Common myeloid progenitor, CD34-positive (primary cell): ENCODE data around the gene GTF2IRD1.

Experiments
- CTCF ChIA-PET: fragments of 350-600 bp; sonication (Branson Sonifier 250); formaldehyde crosslinking; loops from one replicate; lab custom pipeline; 2021; ENCODE audit warnings: antibody characterized with exemption; lab: Charles Lee
- POLR2A ChIA-PET: fragments of 350-600 bp; sonication (Branson Sonifier 250); formaldehyde crosslinking; loops from one replicate; lab custom pipeline; 2021; ENCODE audit warnings: antibody characterized with exemption; lab: Charles Lee
- DNase-seq, 3 donors: peaks; one replicate each; pipeline versions ENCODE4 v3.0.0 to v3.0.0-alpha.2; 2013
- H3K27ac ChIP-seq, 2 experiments: 1 replicate in 1 of 2; 2 replicates in 1 of 2; pipeline ENCODE4 v1.7.0; 2013; ENCODE audit warnings: inconsistent platforms in 2 of 2, low read length in 2 of 2, mild to moderate bottlenecking in 2 of 2, low read depth in 1 of 2, moderate library complexity in 1 of 2; ENCODE audit not compliant: severe bottlenecking in 2 of 2, insufficient read depth in 1 of 2, poor library complexity in 1 of 2
- H3K27me3 ChIP-seq, 5 experiments: replicated peaks in 2 of 5; 1 replicate in 3 of 5; 2 replicates in 2 of 5; pipeline versions ENCODE4 v1.6.1 to v1.7.0; 2013; ENCODE audit warnings: low read length in 4 of 5, mild to moderate bottlenecking in 2 of 5, moderate library complexity in 2 of 5, inconsistent platforms in 1 of 5; ENCODE audit not compliant: insufficient read depth in 5 of 5, control insufficient read depth in 4 of 5
- H3K36me3 ChIP-seq, 4 experiments: 1 replicate in 2 of 4; 2 replicates in 2 of 4; pipeline versions ENCODE4 v1.6.1 to v1.7.0; 2013; ENCODE audit warnings: low read length in 3 of 4, control low read depth in 1 of 4, mild to moderate bottlenecking in 1 of 4; ENCODE audit not compliant: control insufficient read depth in 4 of 4, insufficient read depth in 4 of 4
- H3K4me1 ChIP-seq, 4 experiments: 1 replicate in 3 of 4; 2 replicates in 1 of 4; pipeline versions ENCODE4 v1.6.1 to v1.7.1; 2013; ENCODE audit warnings: low read length in 3 of 4, mild to moderate bottlenecking in 3 of 4, control low read depth in 1 of 4, inconsistent platforms in 1 of 4, moderate library complexity in 1 of 4; ENCODE audit not compliant: control insufficient read depth in 4 of 4, insufficient read depth in 4 of 4; ENCODE audit errors: control extremely low read depth in 1 of 4
- H3K4me3 ChIP-seq, 7 experiments: 1 replicate in 4 of 7; 2 replicates in 3 of 7; pipeline versions ENCODE4 v1.5.1 to v1.7.0; 2013; ENCODE audit warnings: mild to moderate bottlenecking in 7 of 7, low read length in 6 of 7, moderate library complexity in 6 of 7, inconsistent platforms in 2 of 7, low read depth in 2 of 7, control low read depth in 1 of 7; ENCODE audit not compliant: insufficient read depth in 4 of 7, control insufficient read depth in 1 of 7; ENCODE audit errors: extremely low read depth in 1 of 7
- H3K9me3 ChIP-seq, 5 experiments: 1 replicate in 4 of 5; 2 replicates in 1 of 5; pipeline versions ENCODE4 v1.6.1 to v1.7.1; 2013; ENCODE audit warnings: low read length in 4 of 5, mild to moderate bottlenecking in 2 of 5, inconsistent platforms in 1 of 5, low read depth in 1 of 5, moderate library complexity in 1 of 5; ENCODE audit not compliant: control insufficient read depth in 4 of 5, insufficient read depth in 2 of 5; ENCODE audit errors: control extremely low read depth in 1 of 5
- WGBS: methylation state at CpG from one replicate; pipeline ENCODE4 v1.1.5; 2013; ENCODE audit not compliant: insufficient coverage; 5-methylcytosine and 5-hydroxymethylcytosine counted together

GTF2IRD1 gene

DNA sequence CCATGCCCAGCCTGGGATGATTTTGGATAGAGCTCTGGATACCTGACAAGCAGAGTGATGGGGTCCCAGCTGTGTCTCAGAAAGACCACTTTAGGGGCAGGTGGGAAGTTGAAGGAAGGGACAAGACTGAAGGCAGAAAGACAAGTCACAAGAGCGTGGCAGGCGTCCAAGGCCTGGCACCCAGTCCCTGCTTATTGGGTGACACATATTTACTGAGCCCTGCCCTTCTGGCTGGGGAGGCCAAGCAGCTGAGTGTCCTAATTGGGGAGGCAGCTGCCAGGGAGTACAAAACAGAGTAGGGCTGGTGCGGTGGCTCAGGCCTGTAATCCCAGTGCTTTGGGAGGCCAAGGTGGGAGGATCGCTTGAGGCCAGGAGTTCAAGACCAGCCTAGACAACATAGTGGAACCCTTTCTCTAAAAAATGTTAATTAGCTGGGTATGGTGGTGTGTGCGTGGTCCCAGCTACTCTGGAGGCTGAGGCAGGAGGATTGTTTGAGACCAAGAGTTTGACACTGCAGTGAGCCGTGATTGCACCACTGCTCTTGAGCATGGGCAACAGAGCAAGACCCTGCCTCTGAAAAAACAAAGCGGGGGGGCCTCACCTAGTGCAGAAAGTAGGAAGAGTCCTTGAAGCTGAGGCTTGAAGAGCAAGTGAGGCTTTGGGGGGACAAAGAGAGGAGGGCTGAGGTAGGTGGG lies 150.8 kb downstream of the GTF2IRD1 start:
- CTCF ChIA-PET: interaction anchor here (1.2 to 1.5 kb wide), 2 partner anchors 8 to 21 kb away, joined by 3 to 7 read pairs; no protein-coding TSS in a partner anchor
- Histone ChIP-seq H3K27me3 (no peaks in the 10 kb centered on the region), H3K4me3 (no peak overlapping the region), H3K27ac (no peak overlapping the region), H3K4me1 (peaks cover 0 to 13% (median 8%) of the 10 kb centered on the region in 4 experiments), H3K9me3 (no peaks in the 10 kb centered on the region), H3K36me3 (no peaks in the 10 kb centered on the region)
- POLR2A ChIA-PET: no interaction called here
- WGBS: 100% methylated on average over 7 of the region's 7 CpGs
- DNase-seq: no peak

DNA sequence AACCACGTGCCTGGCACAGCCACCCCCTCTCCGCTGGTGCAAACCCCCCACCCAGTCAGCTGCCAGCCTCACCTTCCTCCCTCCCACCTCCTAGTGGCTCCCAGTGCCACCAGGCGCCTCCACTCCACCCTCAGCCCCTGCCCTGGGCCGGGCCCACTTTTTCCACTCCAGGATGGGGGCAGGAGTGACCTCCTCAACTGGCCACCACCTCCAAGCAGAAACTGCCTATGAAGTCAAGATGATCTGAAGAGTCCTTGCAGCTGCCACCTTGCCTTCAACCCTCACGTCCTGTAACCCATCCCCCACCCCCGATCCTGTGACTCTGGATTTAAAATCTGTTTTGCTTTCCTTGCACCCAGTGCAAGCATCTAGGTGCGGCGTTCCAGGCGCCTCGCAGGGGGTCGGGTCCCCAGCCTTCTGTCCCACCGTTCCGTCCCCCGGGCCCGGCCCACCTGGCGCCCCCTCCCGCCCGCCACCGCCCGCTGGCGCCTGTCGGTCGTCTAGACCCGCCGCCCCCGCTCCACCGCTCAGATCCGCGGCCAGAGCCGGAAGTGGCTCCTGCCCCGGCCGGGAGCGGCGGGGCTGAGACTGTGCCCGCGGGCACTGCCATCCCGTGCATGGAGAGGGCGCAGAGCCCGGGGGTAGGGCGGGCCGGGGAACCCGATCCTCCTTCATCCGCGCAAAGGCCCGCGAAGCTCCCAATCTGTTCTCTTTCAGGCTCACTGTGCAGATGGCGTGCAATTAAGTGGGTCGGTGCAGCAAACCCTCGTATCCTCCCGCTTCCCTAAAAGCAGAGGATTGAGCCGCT lies 152.6 kb downstream of the GTF2IRD1 start:
- ChIA-PET CTCF (no interaction called here), POLR2A (interaction anchor here (0.6 kb wide), 1 partner anchor 1952 kb away, joined by 3 read pairs; no protein-coding TSS in a partner anchor)
- no peaks in the 10 kb centered on the region for H3K36me3 ChIP-seq
- peaks cover 0 to 13% (median 8%) of the 10 kb centered on the region in 4 experiments for H3K4me1 ChIP-seq
- no peaks in the 10 kb centered on the region for H3K27me3 ChIP-seq
- DNase-seq: peak in 2 of 3 donors; percentile 54 to 63
- H3K9me3 ChIP-seq: no peaks in the 10 kb centered on the region
- no peak overlapping the region for H3K27ac ChIP-seq
- peak overlapping the region in 6 of 7 experiments; percentile 19 to 70 (median 47) for H3K4me3 ChIP-seq
- WGBS: 7% methylated on average over 45 of the region's 51 CpGs

DNA sequence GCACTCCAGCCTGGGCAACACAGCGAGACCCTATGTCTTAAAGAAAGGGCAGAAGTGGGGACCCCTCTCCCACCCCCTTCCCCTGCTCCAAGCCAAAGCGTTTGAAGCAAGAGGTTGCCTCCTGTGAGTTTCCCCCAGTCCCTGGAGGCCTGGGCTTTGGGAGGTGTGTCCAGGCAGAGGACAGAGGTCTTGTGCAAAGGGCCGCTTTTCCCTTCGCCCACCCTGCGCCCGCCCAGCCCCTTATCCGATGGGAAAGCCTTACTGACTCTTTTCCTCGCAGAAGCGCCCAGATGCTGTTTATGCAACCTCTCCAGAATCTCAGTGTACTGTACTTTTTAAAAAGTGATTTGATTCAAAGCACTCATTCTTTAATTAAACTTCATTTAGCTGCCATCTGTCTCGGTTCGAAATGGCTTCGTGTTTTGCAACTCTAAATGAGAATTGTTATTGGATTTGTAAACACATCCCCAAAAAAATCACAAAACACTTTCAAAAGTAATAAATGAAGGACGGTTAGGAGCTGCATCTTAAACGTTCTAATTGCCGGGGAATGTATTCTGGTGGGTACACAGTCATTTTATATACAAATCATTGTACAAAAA lies 153.3 kb downstream of the GTF2IRD1 start:
- Histone ChIP-seq H3K27ac (no peak overlapping the region), H3K4me1 (peaks cover 0 to 13% (median 8%) of the 10 kb centered on the region in 4 experiments), H3K9me3 (no peaks in the 10 kb centered on the region), H3K4me3 (peak overlapping the region in 6 of 7 experiments; percentile 19 to 70 (median 47)), H3K36me3 (no peaks in the 10 kb centered on the region), H3K27me3 (no peaks in the 10 kb centered on the region)
- WGBS: 89% methylated on average over 5 of the region's 15 CpGs
- ChIA-PET CTCF (interaction anchor here (0.6 kb wide), 2 partner anchors 24 to 36 kb away, joined by 3 read pairs; no protein-coding TSS in a partner anchor), POLR2A (no interaction called here)
- no peak for DNase-seq

DNA sequence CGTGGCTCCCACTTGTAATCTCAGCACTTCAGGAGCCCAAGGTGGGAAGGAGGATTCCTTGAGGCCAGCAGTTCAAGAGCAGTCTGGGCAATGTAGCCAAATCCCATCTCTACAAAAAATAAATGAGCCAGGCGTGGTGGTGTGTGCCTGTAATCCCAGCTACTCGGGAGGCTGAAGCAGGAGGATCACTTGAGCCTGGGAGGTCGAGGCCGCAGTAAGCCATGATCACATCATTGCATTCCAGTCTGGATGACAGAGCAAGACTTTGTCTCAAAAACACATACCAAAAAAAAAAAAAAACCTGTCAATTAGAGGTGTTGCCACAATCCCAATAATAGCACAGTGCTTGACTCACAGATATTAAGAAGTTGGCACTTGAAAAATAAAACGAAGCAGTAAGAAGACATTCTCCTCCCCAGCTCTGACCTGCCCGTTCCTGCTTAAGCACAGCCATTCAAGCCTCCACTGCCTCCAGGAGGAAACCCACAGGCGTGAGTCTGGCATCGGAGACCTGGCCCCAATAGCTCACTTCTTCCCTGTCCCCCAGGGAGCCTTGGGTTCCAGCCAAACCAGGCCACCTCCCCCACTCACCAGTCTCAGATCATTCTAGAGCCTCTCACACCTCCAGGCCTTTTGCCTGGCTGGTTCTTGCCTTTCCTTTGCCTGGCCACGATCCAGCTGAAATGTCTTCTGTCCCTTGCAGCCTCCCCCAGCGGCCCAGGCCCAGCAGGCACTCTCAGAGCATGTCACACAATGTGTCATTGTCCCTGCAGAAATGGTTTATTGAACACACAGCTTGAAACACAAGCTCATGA lies 158.5 kb downstream of the GTF2IRD1 start:
- H3K27me3 ChIP-seq: no peaks in the 10 kb centered on the region
- no peak overlapping the region for H3K4me3 ChIP-seq
- peak in 2 of 3 donors; percentile 25 to 40 for DNase-seq
- H3K27ac ChIP-seq: no peak overlapping the region
- no peaks in the 10 kb centered on the region for H3K9me3 ChIP-seq
- ChIA-PET CTCF (interaction anchor here (0.9 to 1.0 kb wide), 2 partner anchors 8 to 163 kb away, joined by 3 read pairs; no protein-coding TSS in a partner anchor), POLR2A (interaction anchor here (0.6 kb wide), 1 partner anchor 25 kb away, joined by 5 read pairs; no protein-coding TSS in a partner anchor)
- 58% methylated on average over 11 of the region's 11 CpGs for WGBS
- peaks cover 4 to 24% (median 19%) of the 10 kb centered on the region in 4 experiments for H3K4me1 ChIP-seq
- H3K36me3 ChIP-seq: no peaks in the 10 kb centered on the region

DNA sequence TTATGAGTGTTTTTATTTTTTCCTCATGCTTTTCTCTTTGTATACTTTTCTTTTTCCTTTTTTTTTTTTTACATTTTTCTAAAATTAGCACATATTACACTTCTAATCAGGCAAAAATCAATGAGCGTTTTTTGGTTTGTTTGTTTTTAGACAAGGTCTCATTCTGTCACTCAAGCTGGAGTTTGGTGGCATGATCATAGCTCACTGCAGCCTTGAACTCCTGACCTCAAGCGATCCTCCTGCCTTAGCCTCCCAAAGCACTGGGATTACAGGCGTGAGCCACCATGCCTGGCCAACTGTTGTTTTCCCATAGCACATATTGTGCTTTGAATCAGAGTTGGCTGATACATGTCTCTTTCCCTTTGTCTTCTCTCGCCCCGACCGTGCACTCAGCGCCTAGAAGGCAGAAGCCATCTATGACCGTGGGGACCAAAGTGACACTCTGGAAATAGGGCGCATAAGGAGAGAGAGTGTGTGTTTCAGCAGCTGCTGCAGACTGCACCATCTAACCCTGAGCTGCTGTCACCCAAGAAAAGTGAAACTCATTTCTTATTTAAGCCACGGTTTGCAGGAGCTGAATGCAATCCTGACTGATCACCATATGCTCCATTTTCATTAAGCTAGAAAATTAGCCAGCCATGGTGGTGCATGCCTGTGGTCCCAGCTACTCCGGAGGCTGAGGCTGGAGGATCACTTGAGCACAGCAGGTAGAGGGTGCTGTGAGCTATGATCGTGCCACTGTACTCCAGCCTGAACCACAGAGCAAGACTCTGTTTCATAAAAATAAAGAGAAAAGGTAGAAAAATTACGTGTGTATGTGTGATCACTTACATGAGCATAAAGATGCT lies 162.5 kb downstream of the GTF2IRD1 start:
- Histone ChIP-seq H3K4me1 (peaks cover 4 to 34% (median 25%) of the 10 kb centered on the region in 4 experiments), H3K9me3 (no peaks in the 10 kb centered on the region), H3K27me3 (no peaks in the 10 kb centered on the region), H3K36me3 (no peaks in the 10 kb centered on the region), H3K4me3 (no peak overlapping the region), H3K27ac (no peak overlapping the region)
- CTCF ChIA-PET: interaction anchor here (0.9 kb wide), 1 partner anchor 41 kb away, joined by 4 read pairs; the partner anchor contains the start of gene GTF2I
- DNase-seq: peak in 1 of 3 donors; percentile 4
- POLR2A ChIA-PET: no interaction called here
- WGBS: 100% methylated on average over 4 of the region's 13 CpGs
